ENCODE data around the gene NOL6. TPM values are rescaled to one million over a fixed set of nuclear protein-coding genes. Genes with fewer than 3 reads are reported as not detected.
"Not testable (repeated sequence)": the region's sequence is repeated elsewhere in the genome, so short reads cannot be mapped to it uniquely, and the experiment has no call there.

Gene NOL6
- total RNA-seq, 2 experiments from 2014 or later: 39.0 to 39.4 TPM

GRCh38 chr9:33434317-33435105 lies 39.2 kb downstream of the NOL6 start:
- Mint-ChIP-seq H3K9me3 (ENCODE audit: low read depth) (no peaks in the 10 kb centered on the region), H3K27ac (no peak overlapping the region), H3K27me3 (no peaks in the 10 kb centered on the region), H3K36me3 (ENCODE audit: low read depth) (no peaks in the 10 kb centered on the region), H3K4me1 (peaks cover 12% of the 10 kb centered on the region), H3K4me3 (no peak overlapping the region)
- intact Hi-C loops (cut with DNase I, micrococcal nuclease): no loop called here
- ChIA-PET POLR2A (interaction anchor here (0.7 kb wide), 1 partner anchor 146 kb away, joined by 3 read pairs; no protein-coding TSS in a partner anchor), CTCF (interaction anchor here (1.0 to 5.4 kb wide), 7 partner anchors 12 to 175 kb away, joined by 3 to 34 read pairs (median 3); partner anchors contain the start of genes AQP3 and NOL6)
- ATAC-seq (no peak), DNase-seq (no peak)

GRCh38 chr9:33433871-33434270 lies 39.9 kb downstream of the NOL6 start:
- no peaks in the 10 kb centered on the region for H3K27me3 Mint-ChIP-seq

DNA sequence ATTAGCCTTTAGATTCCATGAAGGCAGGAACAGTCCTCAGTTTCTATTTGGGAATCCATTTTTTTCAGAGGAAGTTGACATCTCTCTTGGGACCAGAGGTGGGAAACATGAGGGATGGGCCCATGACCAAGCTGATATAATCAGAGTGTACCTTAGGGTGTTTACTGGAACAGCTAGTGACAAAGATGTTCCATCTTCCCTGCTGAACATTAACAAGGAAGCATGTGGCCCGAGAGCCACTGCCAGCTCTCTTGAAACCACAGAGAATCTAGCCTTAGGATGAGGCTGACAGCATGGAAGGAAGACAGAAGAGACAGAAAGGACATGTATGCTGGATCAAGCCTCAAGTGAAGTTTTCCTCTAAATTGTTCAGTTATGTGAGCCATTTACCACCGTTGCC lies 42.3 kb downstream of the NOL6 start:
- intact Hi-C loops (cut with DNase I, micrococcal nuclease): no loop called here
- CTCF ChIA-PET: interaction anchor here (0.8 to 5.4 kb wide), 3 partner anchors 16 to 36 kb away, joined by 3 to 34 read pairs (median 5); no protein-coding TSS in a partner anchor

More at GRCh38 chr9:33433871-33434270, 39.9 kb downstream of the NOL6 start:
- H3K4me3 Mint-ChIP-seq: no peak overlapping the region
- intact Hi-C loops (cut with DNase I, micrococcal nuclease): no loop called here
- no peak overlapping the region for H3K27ac Mint-ChIP-seq
- POLR2A ChIA-PET: no interaction called here
- CTCF ChIA-PET: interaction anchor here (0.8 to 5.4 kb wide), 4 partner anchors 18 to 40 kb away, joined by 3 to 34 read pairs (median 6); partner anchors contain the start of gene NOL6
- H3K4me1 Mint-ChIP-seq: peaks cover 12% of the 10 kb centered on the region
- no peaks in the 10 kb centered on the region for H3K9me3 Mint-ChIP-seq (ENCODE audit: low read depth)
- H3K36me3 Mint-ChIP-seq (ENCODE audit: low read depth): no peaks in the 10 kb centered on the region
- ATAC-seq (no peak), DNase-seq (no peak)

DNA sequence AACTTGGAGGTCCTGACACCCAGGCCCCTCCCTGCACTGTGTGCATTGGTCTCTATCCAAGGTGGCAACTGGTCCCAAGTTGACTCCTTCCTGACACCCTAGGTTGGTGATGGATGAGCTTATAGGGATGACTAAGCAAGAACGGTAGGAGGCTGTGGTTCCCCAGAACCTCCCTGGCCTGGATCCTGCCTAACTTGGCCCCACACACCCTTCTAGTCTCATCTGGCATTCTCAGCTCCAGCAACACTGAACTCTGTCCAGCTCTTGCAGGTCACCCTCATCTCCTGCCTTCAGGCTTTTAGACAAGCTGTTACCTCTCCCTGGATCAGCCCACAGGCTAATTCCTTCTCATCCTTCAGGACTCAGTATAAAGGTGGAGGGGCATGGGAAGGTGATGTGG lies 42.8 kb downstream of the NOL6 start:
- intact Hi-C loops (cut with DNase I, micrococcal nuclease): no loop called here
- peak; percentile 47 for ATAC-seq
- Mint-ChIP-seq H3K27ac (no peak overlapping the region), H3K36me3 (ENCODE audit: low read depth) (no peaks in the 10 kb centered on the region), H3K9me3 (ENCODE audit: low read depth) (no peaks in the 10 kb centered on the region), H3K27me3 (no peaks in the 10 kb centered on the region), H3K4me1 (peaks cover 9% of the 10 kb centered on the region), H3K4me3 (no peak overlapping the region)
- ChIA-PET CTCF (interaction anchor here (0.8 to 5.4 kb wide), 4 partner anchors 16 to 37 kb away, joined by 3 to 34 read pairs (median 4); no protein-coding TSS in a partner anchor), POLR2A (no interaction called here)
- no peak for DNase-seq

More for the DNA sequence above, 42.3 kb downstream of the NOL6 start:
- ATAC-seq (no peak), DNase-seq (no peak)
- H3K9me3 Mint-ChIP-seq (ENCODE audit: low read depth): no peaks in the 10 kb centered on the region
- H3K27ac Mint-ChIP-seq: peak overlapping the region; percentile 26
- no peaks in the 10 kb centered on the region for H3K27me3 Mint-ChIP-seq
- H3K36me3 Mint-ChIP-seq (ENCODE audit: low read depth): no peaks in the 10 kb centered on the region
- H3K4me3 Mint-ChIP-seq: no peak overlapping the region
- peaks cover 9% of the 10 kb centered on the region for H3K4me1 Mint-ChIP-seq
- POLR2A ChIA-PET: no interaction called here

DNA sequence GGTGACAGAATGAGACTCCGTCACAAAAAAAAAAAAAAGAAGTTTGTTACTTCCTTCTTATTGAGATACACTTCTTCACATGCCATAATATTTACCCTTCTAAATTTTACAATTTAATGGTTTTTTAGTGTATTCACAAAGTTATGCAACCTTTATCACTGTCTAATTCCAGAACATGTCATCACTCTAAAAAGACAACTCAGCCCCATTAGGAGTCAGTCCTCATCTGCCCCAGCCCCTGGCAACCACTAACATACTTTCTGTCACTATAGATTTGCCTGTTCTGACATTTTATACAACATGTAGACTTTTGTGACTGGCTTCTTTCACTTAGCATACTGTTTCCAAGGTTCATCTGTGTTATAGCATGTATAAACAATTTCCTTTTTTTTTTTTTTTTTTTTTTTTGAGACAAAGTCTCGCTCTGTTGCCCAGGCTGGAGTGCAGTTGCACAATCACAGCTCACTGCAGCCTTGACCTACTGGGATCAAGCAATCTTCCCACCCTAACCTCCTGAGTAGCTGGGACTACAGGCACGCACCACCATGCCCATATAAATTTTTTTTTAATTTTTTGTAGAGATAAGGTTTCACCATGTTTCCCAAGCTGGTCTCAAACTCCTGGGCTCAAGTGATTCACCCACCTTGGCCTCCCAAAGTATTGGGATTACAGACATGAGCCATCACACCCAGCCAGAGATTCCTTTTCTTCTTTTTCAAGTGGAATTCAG lies 44.3 kb downstream of the NOL6 start:
- Mint-ChIP-seq H3K4me1 (peaks cover 9% of the 10 kb centered on the region), H3K9me3 (ENCODE audit: low read depth) (no peaks in the 10 kb centered on the region), H3K36me3 (ENCODE audit: low read depth) (no peaks in the 10 kb centered on the region), H3K27ac (no peak overlapping the region), H3K27me3 (no peaks in the 10 kb centered on the region), H3K4me3 (no peak overlapping the region)
- intact Hi-C loops (cut with DNase I, micrococcal nuclease): no loop called here
- ChIA-PET POLR2A (no interaction called here), CTCF (interaction anchor here (1.2 kb wide), 1 partner anchor 15 kb away, joined by 7 read pairs; no protein-coding TSS in a partner anchor)
- no peak for ATAC-seq
- DNase-seq: no peak

DNA sequence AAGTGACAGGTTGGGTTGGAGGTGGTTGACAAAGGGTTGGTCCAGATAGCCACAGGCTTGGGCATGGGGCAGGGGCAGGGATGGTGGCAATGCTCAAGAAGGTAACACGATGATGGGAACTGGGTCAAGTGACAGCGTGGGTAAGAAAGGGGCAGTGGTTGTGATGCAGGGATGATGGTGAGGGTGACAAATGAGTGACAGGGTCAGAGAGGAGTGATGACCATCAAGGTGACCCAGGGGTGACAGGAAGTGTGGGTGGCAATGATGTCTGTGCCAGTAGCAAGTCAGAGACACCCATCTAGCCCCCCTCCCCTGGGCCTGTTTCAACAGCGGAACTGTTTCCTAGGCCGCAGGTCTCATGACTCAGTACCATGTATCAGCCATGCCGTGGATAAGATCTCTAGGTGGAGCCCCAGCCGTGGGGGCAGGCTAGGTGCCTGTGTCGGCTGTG lies 46.9 kb downstream of the NOL6 start:
- no peaks in the 10 kb centered on the region for H3K36me3 Mint-ChIP-seq (ENCODE audit: low read depth)
- H3K9me3 Mint-ChIP-seq (ENCODE audit: low read depth): no peaks in the 10 kb centered on the region
- H3K27ac Mint-ChIP-seq: no peak overlapping the region
- H3K4me1 Mint-ChIP-seq: peaks cover 7% of the 10 kb centered on the region
- DNase-seq (peak; percentile 22), ATAC-seq (peak; percentile 64)
- no peak overlapping the region for H3K4me3 Mint-ChIP-seq
- POLR2A ChIA-PET: no interaction called here
- CTCF ChIA-PET: no interaction called here
- intact Hi-C loops (cut with DNase I, micrococcal nuclease): no loop called here
- H3K27me3 Mint-ChIP-seq: no peaks in the 10 kb centered on the region

- Mint-ChIP-seq H3K9me3 (ENCODE audit: low read depth) (no peaks in the 10 kb centered on the region), H3K36me3 (ENCODE audit: low read depth) (no peaks in the 10 kb centered on the region), H3K4me3 (no peak overlapping the region), H3K27me3 (no peaks in the 10 kb centered on the region), H3K27ac (no peak overlapping the region), H3K4me1 (no peaks in the 10 kb centered on the region)
- no peak for ATAC-seq
- CTCF ChIA-PET: no interaction called here
- no peak for DNase-seq
- intact Hi-C loops (cut with DNase I, micrococcal nuclease): no loop called here
- POLR2A ChIA-PET: no interaction called here
Observed at GRCh38 chr9:33425128-33425533, 48.6 kb downstream of the NOL6 start.

- H3K36me3 Mint-ChIP-seq (ENCODE audit: low read depth); intact Hi-C loops (cut with DNase I, micrococcal nuclease); CTCF ChIA-PET; ATAC-seq; POLR2A ChIA-PET; H3K27me3 Mint-ChIP-seq; H3K9me3 Mint-ChIP-seq (ENCODE audit: low read depth); H3K4me3 Mint-ChIP-seq; DNase-seq; H3K27ac Mint-ChIP-seq; H3K4me1 Mint-ChIP-seq: not testable (repeated sequence)
Observed at GRCh38 chr9:33424492-33424891, 49.2 kb downstream of the NOL6 start.

DNA sequence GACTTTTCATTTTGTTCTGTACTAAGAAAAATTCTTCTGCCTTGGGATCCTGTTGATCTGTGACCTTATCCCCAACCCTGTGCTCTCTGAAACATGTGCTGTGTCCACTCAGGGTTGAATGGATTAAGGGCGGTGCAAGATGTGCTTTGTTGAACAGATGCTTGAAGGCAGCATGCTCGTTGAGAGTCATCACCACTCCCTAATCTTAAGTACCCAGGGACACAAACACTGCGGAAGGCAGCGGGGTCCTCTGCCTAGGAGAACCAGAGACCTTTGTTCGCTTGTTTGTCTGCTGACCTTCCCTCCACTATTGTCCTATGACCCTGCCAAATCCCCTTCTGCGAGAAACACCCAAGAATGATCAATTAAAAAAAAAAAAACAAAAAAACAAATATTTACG lies 49.7 kb downstream of the NOL6 start:
- H3K9me3 Mint-ChIP-seq (ENCODE audit: low read depth); H3K27me3 Mint-ChIP-seq; intact Hi-C loops (cut with DNase I, micrococcal nuclease); ATAC-seq; H3K27ac Mint-ChIP-seq; DNase-seq; H3K36me3 Mint-ChIP-seq (ENCODE audit: low read depth); POLR2A ChIA-PET; CTCF ChIA-PET; H3K4me3 Mint-ChIP-seq; H3K4me1 Mint-ChIP-seq: not testable (repeated sequence)

GRCh38 chr9:33419708-33420303 lies 53.9 kb downstream of the NOL6 start:
- H3K9me3 Mint-ChIP-seq (ENCODE audit: low read depth): no peaks in the 10 kb centered on the region
- DNase-seq: no peak
- H3K27me3 Mint-ChIP-seq: no peaks in the 10 kb centered on the region
- no peaks in the 10 kb centered on the region for H3K36me3 Mint-ChIP-seq (ENCODE audit: low read depth)
- H3K4me1 Mint-ChIP-seq: peaks cover 32% of the 10 kb centered on the region
- H3K4me3 Mint-ChIP-seq: no peak overlapping the region
- CTCF ChIA-PET: interaction anchor here (0.6 to 1.4 kb wide), 6 partner anchors 13 to 82 kb away, joined by 3 to 5 read pairs (median 3); no protein-coding TSS in a partner anchor
- POLR2A ChIA-PET: interaction anchor here (0.7 kb wide), 1 partner anchor 41 kb away, joined by 3 read pairs; no protein-coding TSS in a partner anchor
- ATAC-seq: no peak
- H3K27ac Mint-ChIP-seq: no peak overlapping the region
- intact Hi-C loops (cut with DNase I, micrococcal nuclease): loop anchor here (5.0 kb wide), 2 partner anchors 133 to 343 kb away; partner anchors contain the start of gene SMU1 (in 1 of the 2)

- intact Hi-C loops (cut with DNase I, micrococcal nuclease): loop anchor here (5.0 kb wide), 2 partner anchors 131 to 341 kb away; partner anchors contain the start of gene SMU1 (in 1 of the 2)
- no peak overlapping the region for H3K4me3 Mint-ChIP-seq
- H3K9me3 Mint-ChIP-seq (ENCODE audit: low read depth): no peaks in the 10 kb centered on the region
- no peaks in the 10 kb centered on the region for H3K36me3 Mint-ChIP-seq (ENCODE audit: low read depth)
- ChIA-PET POLR2A (no interaction called here), CTCF (interaction anchor here (1.2 to 1.4 kb wide), 2 partner anchors 35 to 48 kb away, joined by 3 to 4 read pairs; no protein-coding TSS in a partner anchor)
- H3K27me3 Mint-ChIP-seq: no peaks in the 10 kb centered on the region
- peaks cover 41% of the 10 kb centered on the region for H3K4me1 Mint-ChIP-seq
- ATAC-seq: no peak
- H3K27ac Mint-ChIP-seq: no peak overlapping the region
- no peak for DNase-seq
Observed at GRCh38 chr9:33418090-33418489, 55.6 kb downstream of the NOL6 start.

Measured in activated CD4-positive, alpha-beta T cell treated with anti-CD3 and anti-CD28 coated beads for 36 hours (primary cell).